Choroid plexus epithelial cell (primary cell): ENCODE data around the gene PLAAT3.
A peak's percentile ranks its signal among the peaks of the same experiment; 100 is the strongest.
"Not testable (repeated sequence)": the region's sequence is repeated elsewhere in the genome, so short reads cannot be mapped to it uniquely, and the experiment has no call there.

ENCODE experiments used
- DNase-seq: peaks from one replicate; pipeline ENCODE4 v3.0.0-alpha.2; 2010; ENCODE audit warnings: low read depth
- H3K4me3 ChIP-seq: 2 replicates; pipeline ENCODE4 v1.5.1; 2011; ENCODE audit warnings: low read depth, mild to moderate bottlenecking, control low read depth, low read length, moderate library complexity
- CTCF ChIP-seq: conservative IDR thresholded peaks from 2 replicates; pipeline ENCODE4 v1.5.1; 2011; ENCODE audit warnings: low read depth, mild to moderate bottlenecking, control low read depth, inconsistent platforms, low read length, moderate library complexity

PLAAT3 gene

GRCh38 chr11:63614136-63614671 lies at the start of gene PLAAT3:
TSS of gene PLAAT3 (minus strand) at chr11:63614433. CDS start at chr11:63614014, 419 bp downstream.
- no peak for DNase-seq
- peak within 1 kb of the TSS; percentile 71 for H3K4me3 ChIP-seq
- TF ChIP-seq CTCF: no peak

- DNase-seq: peak; percentile 59
- H3K4me3 ChIP-seq: no peak overlapping the region
- no peak for TF ChIP-seq CTCF
These were observed 49.6 kb upstream of the PLAAT3 start for GRCh38 chr11:63663809-63664208.

GRCh38 chr11:63660972-63661371 lies 46.7 kb upstream of the PLAAT3 start:
- TF ChIP-seq CTCF: no peak
- no peak for DNase-seq

GRCh38 chr11:63652671-63653070 lies 38.4 kb upstream of the PLAAT3 start:
- H3K4me3 ChIP-seq: no peak overlapping the region
- DNase-seq: no peak
- TF ChIP-seq CTCF: no peak

More at GRCh38 chr11:63660972-63661371, 46.7 kb upstream of the PLAAT3 start:
- H3K4me3 ChIP-seq: no peak overlapping the region

- no peak overlapping the region for H3K4me3 ChIP-seq
- TF ChIP-seq CTCF: no peak
- no peak for DNase-seq
These were observed 29.0 kb upstream of the PLAAT3 start for GRCh38 chr11:63643205-63643604.

- DNase-seq: peak; percentile 46
- H3K4me3 ChIP-seq: no peak overlapping the region
- TF ChIP-seq CTCF: peak; percentile 20
These were observed 27.5 kb upstream of the PLAAT3 start for GRCh38 chr11:63641727-63642126.

GRCh38 chr11:63639199-63639832 lies 25.1 kb upstream of the PLAAT3 start:
- H3K4me3 ChIP-seq: no peak overlapping the region
- peak; percentile 34 for TF ChIP-seq CTCF
- peak; percentile 42 for DNase-seq

- DNase-seq, H3K4me3 ChIP-seq: not testable (repeated sequence)
These were observed 24.2 kb upstream of the PLAAT3 start for GRCh38 chr11:63638436-63638835.
